Erythroblast (primary cell): ENCODE results near the gene PDE3A.

Experiments used
- GATA1 ChIP-seq: IDR thresholded peaks from 2 replicates; pipeline ENCODE4 v1.6.1; 2011; ENCODE audit warnings: low read depth, mild to moderate bottlenecking, control low read depth, low read length, moderate library complexity
- POLR2A ChIP-seq: IDR thresholded peaks from 2 replicates; pipeline ENCODE4 v1.6.1; 2011; ENCODE audit warnings: mild to moderate bottlenecking, low read length

DNA sequence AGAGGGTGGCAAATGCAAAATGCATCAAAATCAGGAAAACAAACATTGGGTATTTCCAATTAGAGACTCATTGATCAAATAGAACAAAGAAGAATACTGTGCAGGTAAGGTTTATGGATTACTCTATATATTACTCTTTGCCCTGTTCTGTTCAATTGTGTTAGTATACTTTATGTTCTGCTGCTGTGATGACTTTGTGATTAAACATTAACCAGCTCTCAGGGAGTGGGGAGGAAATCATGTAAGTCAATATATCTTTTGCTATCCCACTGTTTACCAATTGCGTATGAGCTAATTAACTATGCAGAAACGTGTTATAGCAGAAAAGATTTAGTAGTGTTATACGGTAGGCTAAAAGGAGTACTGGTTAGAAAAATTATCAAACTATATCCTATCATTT lies 129.4 kb downstream of the PDE3A start:
- no peak for TF ChIP-seq POLR2A
- no peak for TF ChIP-seq GATA1
